Measurements from ENCODE around the gene ACSL3.
"Not testable (repeated sequence)": the region's sequence is repeated elsewhere in the genome, so short reads cannot be mapped to it uniquely, and the experiment has no call there.

ACSL3 gene

GRCh38 chr2:222977121-222977520, 116.3 kb downstream of the ACSL3 start:
- DNase-seq (ENCODE audit: low spot score) = no peak

GRCh38 chr2:222978850-222979249, 118.0 kb downstream of the ACSL3 start:
- no peak for DNase-seq (ENCODE audit: low spot score)

DNA sequence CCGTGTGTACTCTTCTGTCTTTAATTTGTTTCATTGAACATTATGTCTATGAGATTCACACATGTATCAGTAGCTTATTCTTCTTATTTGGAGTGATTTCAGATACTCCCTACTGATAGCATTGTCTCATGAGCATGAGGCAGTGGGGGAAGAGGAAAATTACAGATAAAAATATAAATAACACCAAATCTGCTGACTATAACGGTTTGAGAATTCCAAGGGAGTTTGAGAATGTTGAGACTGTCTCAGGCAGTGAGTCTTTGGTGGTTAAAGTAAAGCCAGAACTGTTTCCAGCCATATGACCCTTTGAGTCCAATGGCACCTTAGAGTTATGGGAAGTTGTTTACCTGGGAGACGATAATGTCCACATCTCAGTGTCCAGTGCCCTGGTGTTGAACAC, 118.6 kb downstream of the ACSL3 start:
- DNase-seq (ENCODE audit: low spot score) = no peak

DNA sequence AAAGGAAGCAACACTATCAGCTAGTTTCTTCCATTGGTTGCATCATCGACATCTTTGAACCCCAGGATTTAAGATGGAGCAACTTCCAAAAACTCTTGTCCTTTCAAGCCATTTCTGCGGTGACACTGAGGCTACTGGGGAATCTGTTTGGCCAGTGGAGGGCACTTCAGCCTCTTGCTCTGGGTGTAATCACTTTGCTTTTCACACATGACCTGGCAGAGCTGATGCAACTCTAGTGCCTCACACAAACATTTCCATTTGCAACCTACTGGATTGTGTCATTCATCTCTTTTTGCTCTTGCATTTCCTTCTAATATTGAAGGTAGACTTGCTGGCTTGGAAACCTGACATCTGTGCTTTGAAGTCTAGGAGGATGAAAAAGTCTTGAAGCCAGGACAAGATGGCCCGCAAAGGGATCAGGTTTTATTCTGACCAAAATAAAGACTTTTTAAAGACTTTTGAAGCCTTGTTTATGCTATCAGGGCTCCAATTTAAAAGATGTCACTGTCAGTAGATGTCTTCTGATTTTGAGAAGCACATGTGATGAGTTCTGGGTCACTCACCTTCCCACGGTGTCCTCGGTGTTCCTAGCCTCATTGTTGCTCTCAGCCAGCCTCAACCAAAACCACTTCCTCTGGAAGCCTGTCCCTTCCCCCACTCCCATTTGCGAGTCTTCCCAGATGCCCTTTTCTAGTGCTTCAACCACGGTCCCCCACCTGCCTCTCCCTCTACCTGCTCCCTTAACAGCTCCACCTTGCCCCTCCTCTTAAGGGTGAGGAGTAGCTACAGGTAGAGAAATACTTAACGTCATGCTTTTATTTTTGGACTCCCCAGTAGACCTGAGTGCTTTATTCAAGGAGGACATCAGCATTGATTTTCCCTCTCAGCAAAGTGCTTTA, 121.4 kb downstream of the ACSL3 start:
- no peak for DNase-seq (ENCODE audit: low spot score)

DNA sequence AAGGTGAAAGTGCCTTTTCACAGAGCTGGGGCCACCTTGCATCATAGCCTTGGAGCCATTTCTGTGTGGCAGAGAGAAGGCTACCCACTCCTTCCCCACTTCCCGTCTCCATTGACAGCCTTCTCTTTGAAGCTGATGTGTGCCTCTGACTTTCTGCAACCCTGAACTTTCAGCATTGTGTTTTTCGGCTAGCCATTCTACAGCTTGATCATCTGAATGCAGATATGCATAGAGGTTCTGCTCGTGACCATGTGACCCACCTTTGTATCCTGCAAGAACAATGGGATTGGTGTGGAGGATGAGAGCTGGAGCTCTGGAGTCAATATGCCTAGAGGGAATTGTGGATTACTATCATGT, 122.1 kb downstream of the ACSL3 start:
- no peak for DNase-seq (ENCODE audit: low spot score)

- no peak for DNase-seq (ENCODE audit: low spot score)
These were observed 124.1 kb downstream of the ACSL3 start for GRCh38 chr2:222984908-222985307.

- DNase-seq (ENCODE audit: low spot score) = no peak
These were observed 128.6 kb downstream of the ACSL3 start for GRCh38 chr2:222989431-222989830.

- not testable (repeated sequence) for DNase-seq (ENCODE audit: low spot score)
These were observed 129.4 kb downstream of the ACSL3 start for GRCh38 chr2:222990206-222990605.

DNA sequence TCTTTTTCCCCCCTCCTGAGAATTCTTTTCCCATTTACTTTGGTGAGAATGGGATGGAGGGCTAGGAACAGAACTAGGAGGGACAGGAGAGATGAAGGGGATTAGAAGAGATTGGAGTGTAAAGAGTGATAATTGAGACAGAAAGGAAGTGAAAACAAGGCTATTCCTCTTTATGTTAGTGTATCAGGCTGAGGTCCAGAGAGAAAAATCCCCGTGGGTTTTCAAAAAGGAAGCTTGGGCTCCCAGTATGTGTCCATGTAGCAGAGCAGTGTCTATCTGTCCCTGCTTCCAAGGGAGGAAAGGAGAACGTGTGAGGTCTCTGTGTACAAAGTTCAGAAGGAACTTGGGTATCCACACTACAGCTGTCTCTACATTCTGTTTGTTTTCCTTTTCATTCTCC, 131.3 kb downstream of the ACSL3 start:
- no peak for DNase-seq (ENCODE audit: low spot score)

Data from hematopoietic multipotent progenitor cell treated with erythropoietin and hydrocortisone succinate and interleukin-3 and kit ligand, for 15 days (in vitro differentiated cells).